Erythroblast (primary cell): ENCODE results near the gene MFN1.

Source experiments
- GATA1 ChIP-seq: IDR thresholded peaks from 2 replicates; pipeline ENCODE4 v1.6.1; 2011; ENCODE audit warnings: low read depth, mild to moderate bottlenecking, control low read depth, low read length, moderate library complexity
- POLR2A ChIP-seq: IDR thresholded peaks from 2 replicates; pipeline ENCODE4 v1.6.1; 2011; ENCODE audit warnings: mild to moderate bottlenecking, low read length

DNA sequence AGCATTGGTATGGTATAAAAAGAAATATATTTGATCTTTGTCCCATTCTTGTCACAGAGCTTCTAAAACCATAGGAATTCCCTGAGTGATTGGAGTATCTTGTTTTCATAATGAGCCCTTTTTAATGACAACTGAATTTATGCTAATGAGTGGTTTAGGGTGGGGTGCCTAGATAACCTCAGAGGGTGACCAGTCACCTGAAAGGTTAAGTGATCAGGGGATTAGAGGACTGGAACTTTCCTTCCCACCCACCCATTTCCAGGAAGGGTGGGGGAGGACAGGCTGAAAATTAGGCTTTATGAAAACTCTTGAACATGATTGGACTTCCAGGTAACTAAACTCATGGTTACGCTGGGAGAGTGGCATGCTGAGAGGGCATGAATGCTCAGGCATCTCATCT, 8.5 kb downstream of the MFN1 start:
- TF ChIP-seq POLR2A (no peak), GATA1 (no peak)
